Ishikawa (cell line): Measurements from ENCODE around the gene ASB13.

Source experiments
- CEBPB ChIP-seq: IDR thresholded peaks from 2 replicates; pipeline ENCODE4 v1.6.1; 2012
- CREB1 ChIP-seq: IDR thresholded peaks from 2 replicates; pipeline ENCODE4 v1.6.1; 2012; ENCODE audit warnings: low read depth
- EGR1 ChIP-seq: IDR thresholded peaks from 2 replicates; pipeline ENCODE4 v1.6.1; 2012
- EP300 ChIP-seq: IDR thresholded peaks from 2 replicates; pipeline ENCODE4 v1.6.1; 2012; ENCODE audit warnings: borderline replicate concordance
- FOXM1 ChIP-seq: IDR thresholded peaks from 2 replicates; pipeline ENCODE4 v1.6.1; 2012; ENCODE audit warnings: low read depth, borderline replicate concordance
- NFIC ChIP-seq: IDR thresholded peaks from 2 replicates; pipeline ENCODE4 v1.6.1; 2012
- RAD21 ChIP-seq: IDR thresholded peaks from 2 replicates; pipeline ENCODE4 v1.6.1; 2012; ENCODE audit warnings: low read depth
- REST ChIP-seq: IDR thresholded peaks from 2 replicates; pipeline ENCODE4 v1.6.1; 2012; ENCODE audit warnings: low read depth, mild to moderate bottlenecking
- TAF1 ChIP-seq: IDR thresholded peaks from 2 replicates; pipeline ENCODE4 v1.6.1; 2012; ENCODE audit warnings: low read depth, mild to moderate bottlenecking
- TCF12 ChIP-seq: IDR thresholded peaks from 2 replicates; pipeline ENCODE4 v1.6.1; 2012; ENCODE audit warnings: low read depth
- TEAD4 ChIP-seq: IDR thresholded peaks from 2 replicates; pipeline ENCODE4 v1.6.1; 2012
- USF1 ChIP-seq: IDR thresholded peaks from 2 replicates; pipeline ENCODE4 v1.6.1; 2012
- YY1 ChIP-seq: IDR thresholded peaks from 2 replicates; pipeline ENCODE4 v1.6.1; 2012; ENCODE audit warnings: low read depth
- ZBTB7A ChIP-seq: IDR thresholded peaks from 2 replicates; pipeline ENCODE4 v1.6.1; 2012; ENCODE audit warnings: low read depth
- TF ChIP-seq, protein P1 (sequence below): IDR thresholded peaks from 2 replicates; pipeline ENCODE4 v1.6.1; 2012

The ASB13 gene

DNA sequence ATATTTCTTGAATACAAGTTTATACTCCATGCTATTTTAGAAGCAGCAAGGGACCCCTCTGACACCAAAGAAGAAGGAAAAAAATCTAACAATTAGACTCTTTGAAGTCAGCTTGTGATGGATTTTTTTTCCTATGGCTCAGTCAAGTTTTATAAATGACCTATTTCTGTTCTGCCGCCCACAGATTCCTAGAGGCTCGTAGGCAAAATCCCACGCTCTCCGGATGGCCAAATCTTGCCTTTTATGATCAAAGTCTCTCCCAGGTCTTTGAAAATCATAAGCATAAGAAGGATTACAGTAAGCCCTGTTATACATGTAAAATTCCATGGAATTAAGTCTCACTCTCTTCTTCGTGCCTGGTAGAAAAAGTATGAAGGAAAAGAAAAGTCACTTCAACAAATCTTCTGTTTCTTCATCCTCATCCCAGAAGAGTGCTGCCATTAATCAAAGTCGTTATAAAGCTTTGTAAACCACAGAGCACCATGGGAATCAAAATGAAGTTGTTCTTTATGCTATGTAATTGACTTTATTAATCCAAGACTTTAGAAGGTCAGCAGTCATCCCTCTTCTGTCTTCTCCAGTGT, 33.1 kb downstream of the ASB13 start:
- TF ChIP-seq TAF1 (no peak), YY1 (no peak), EGR1 (no peak), REST (no peak), RAD21 (no peak), USF1 (no peak), TCF12 (no peak), CREB1 (no peak)

GRCh38 chr10:5632446-5632845, 33.9 kb downstream of the ASB13 start:
- TF ChIP-seq EGR1 (no peak), EP300 (no peak), RAD21 (no peak), CEBPB (no peak), CREB1 (no peak), NFIC (no peak), REST (no peak), USF1 (no peak), TAF1 (no peak), YY1 (no peak), FOXM1 (no peak)
- TF ChIP-seq, protein P1, sequence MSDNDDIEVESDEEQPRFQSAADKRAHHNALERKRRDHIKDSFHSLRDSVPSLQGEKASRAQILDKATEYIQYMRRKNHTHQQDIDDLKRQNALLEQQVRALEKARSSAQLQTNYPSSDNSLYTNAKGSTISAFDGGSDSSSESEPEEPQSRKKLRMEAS, result no peak

DNA sequence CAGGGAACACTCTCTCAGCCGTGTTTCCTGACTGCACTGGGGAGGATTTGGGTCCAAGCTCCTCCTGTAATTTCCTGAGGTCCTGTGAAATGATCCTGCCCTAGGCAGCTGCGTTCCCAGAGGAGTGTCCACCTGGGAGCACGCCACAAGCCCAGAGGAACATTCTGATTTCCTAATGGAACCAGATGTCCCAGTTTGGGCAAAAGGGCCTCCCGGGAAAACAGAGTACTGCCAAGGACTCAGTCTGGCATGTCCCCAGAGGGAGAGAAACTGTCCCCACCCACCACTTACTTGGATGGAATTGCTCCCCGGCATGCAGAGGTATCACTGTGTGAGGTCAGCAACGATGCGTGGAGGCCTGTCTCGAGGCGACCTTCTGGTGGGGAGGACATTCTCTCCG, 34.5 kb downstream of the ASB13 start:
- TF ChIP-seq CREB1 (no peak), RAD21 (no peak), EP300 (no peak), ZBTB7A (no peak), TEAD4 (no peak), CEBPB (no peak), TCF12 (no peak), REST (no peak), TAF1 (no peak), YY1 (no peak)
- TF ChIP-seq, protein P1, result no peak

- TF ChIP-seq REST, result no peak
- TF ChIP-seq YY1, result no peak
- TF ChIP-seq CEBPB, result no peak
- no peak for TF ChIP-seq RAD21
- no peak for TF ChIP-seq FOXM1
- TF ChIP-seq USF1, result no peak
- no peak for TF ChIP-seq EP300
- no peak for TF ChIP-seq TCF12
These were observed 36.3 kb downstream of the ASB13 start for GRCh38 chr10:5630112-5630436.
